ENCODE results near the gene TRIM75.

GRCh38 chr4:165006456-165006855 lies 47.2 kb upstream of the TRIM75 start:
- TF ChIP-seq POLR2A (IDR thresholded peaks at IDR 0.05) (no peak), CTCF (IDR thresholded peaks at IDR 0.05) (no peak)

All from esophagus squamous epithelium (tissue), 4 donors.